GM12873 (cell line): ENCODE data around the gene HBD.

Source experiments
- CTCF ChIP-seq: IDR thresholded peaks from 2 replicates; pipeline ENCODE4 v1.5.1; 2012; ENCODE audit warnings: low read depth, mild to moderate bottlenecking, moderate library complexity, low read length, control low read depth; ENCODE audit not compliant: insufficient read depth; ENCODE audit errors: missing control alignments

HBD gene

GRCh38 chr11:5242933-5243815, 8.9 kb upstream of the HBD start:
- no peak for TF ChIP-seq CTCF

GRCh38 chr11:5242208-5242607, 7.9 kb upstream of the HBD start:
- TF ChIP-seq CTCF: no peak

GRCh38 chr11:5241458-5241857, 7.2 kb upstream of the HBD start:
- no peak for TF ChIP-seq CTCF

- no peak for TF ChIP-seq CTCF
Measured at GRCh38 chr11:5240458-5240857, 6.2 kb upstream of the HBD start.

GRCh38 chr11:5240056-5240455, 5.8 kb upstream of the HBD start:
- TF ChIP-seq CTCF: no peak

- TF ChIP-seq CTCF: no peak
Measured at GRCh38 chr11:5239046-5239445, 4.8 kb upstream of the HBD start.

GRCh38 chr11:5238486-5238885, 4.2 kb upstream of the HBD start:
- no peak for TF ChIP-seq CTCF
